Chondrocyte (in vitro differentiated cells): ENCODE measurements around the gene PRRG3. TPM values are rescaled to one million over a fixed set of nuclear protein-coding genes. Genes with fewer than 3 reads are reported as not detected.

Source experiments
- DNase-seq: peaks from one replicate; pipeline ENCODE4 v3.0.0; 2021; ENCODE audit warnings: mixed read lengths, low spot score
- H3K27ac Mint-ChIP-seq: one replicate; pipeline ENCODE4 v1.8.0; 2021; ENCODE audit warnings: mild to moderate bottlenecking, moderate library complexity, mixed read lengths; ENCODE audit not compliant: unreplicated experiment
- H3K27me3 Mint-ChIP-seq: 2 replicates; pipeline ENCODE4 v1.8.0; 2021; ENCODE audit warnings: low read depth, mixed read lengths
- H3K36me3 Mint-ChIP-seq: 2 replicates; pipeline ENCODE4 v1.8.0; 2021; ENCODE audit warnings: low read depth, mixed read lengths
- H3K4me1 Mint-ChIP-seq: 2 replicates; pipeline ENCODE4 v1.8.0; 2021; ENCODE audit warnings: low read depth, mild to moderate bottlenecking, mixed read lengths
- H3K4me3 Mint-ChIP-seq: one replicate; pipeline ENCODE4 v1.8.0; 2021; ENCODE audit warnings: mild to moderate bottlenecking, moderate library complexity, mixed read lengths; ENCODE audit not compliant: unreplicated experiment
- H3K9me3 Mint-ChIP-seq: 2 replicates; pipeline ENCODE4 v1.8.0; 2021; ENCODE audit warnings: low read depth, mixed read lengths
- CTCF ChIP-seq: fragments of 200-600 bp; sonication (generic); IDR thresholded peaks from 2 replicates; pipeline ENCODE4 v1.5.0; 2021; ENCODE audit warnings: antibody characterized with exemption, mild to moderate bottlenecking, moderate library complexity
- total RNA-seq: library from RNA; stranded (reverse); gene quantifications from 3 replicates; pipeline ENCODE4 v1.2.1, GENCODE V29; 2021

PRRG3 gene
- total RNA-seq, 1 donor from 2014 or later, result not detected

GRCh38 chrX:151724563-151725337 is 29.5 kb downstream of the PRRG3 start:
- no peaks in the 10 kb centered on the region for H3K4me1 Mint-ChIP-seq
- H3K27ac Mint-ChIP-seq, result no peak overlapping the region
- no peak for TF ChIP-seq CTCF
- peaks cover 20% of the 10 kb centered on the region for H3K9me3 Mint-ChIP-seq
- H3K36me3 Mint-ChIP-seq, result no peaks in the 10 kb centered on the region
- H3K27me3 Mint-ChIP-seq, result no peaks in the 10 kb centered on the region
- no peak overlapping the region for H3K4me3 Mint-ChIP-seq
- DNase-seq, result no peak

GRCh38 chrX:151725338-151725614 is 30.0 kb downstream of the PRRG3 start:
- Mint-ChIP-seq H3K27me3 (no peaks in the 10 kb centered on the region), H3K4me1 (no peaks in the 10 kb centered on the region), H3K27ac (no peak overlapping the region), H3K9me3 (peaks cover 17% of the 10 kb centered on the region), H3K4me3 (no peak overlapping the region), H3K36me3 (no peaks in the 10 kb centered on the region)
- TF ChIP-seq CTCF, result no peak
- no peak for DNase-seq

- TF ChIP-seq CTCF, result no peak
- Mint-ChIP-seq H3K4me3 (no peak overlapping the region), H3K9me3 (peaks cover 16% of the 10 kb centered on the region), H3K27me3 (no peaks in the 10 kb centered on the region), H3K27ac (no peak overlapping the region), H3K36me3 (no peaks in the 10 kb centered on the region), H3K4me1 (no peaks in the 10 kb centered on the region)
- DNase-seq, result no peak
These were observed 31.5 kb downstream of the PRRG3 start for GRCh38 chrX:151726751-151727150.

GRCh38 chrX:151727346-151727745 is 32.1 kb downstream of the PRRG3 start:
- Mint-ChIP-seq H3K27ac (no peak overlapping the region), H3K36me3 (no peaks in the 10 kb centered on the region), H3K27me3 (no peaks in the 10 kb centered on the region), H3K4me3 (no peak overlapping the region), H3K4me1 (no peaks in the 10 kb centered on the region), H3K9me3 (peaks cover 16% of the 10 kb centered on the region)
- TF ChIP-seq CTCF, result no peak
- DNase-seq, result no peak

- TF ChIP-seq CTCF, result no peak
- Mint-ChIP-seq H3K9me3 (peaks cover 10% of the 10 kb centered on the region), H3K27me3 (no peaks in the 10 kb centered on the region), H3K4me1 (no peaks in the 10 kb centered on the region), H3K27ac (no peak overlapping the region), H3K4me3 (no peak overlapping the region), H3K36me3 (no peaks in the 10 kb centered on the region)
- DNase-seq, result no peak
These were observed 33.9 kb downstream of the PRRG3 start for GRCh38 chrX:151729056-151729725.
